Vagina (tissue), 2 donors: Measurements from ENCODE around the gene SOX9.

ENCODE experiments used
- POLR2A ChIP-seq, 2 donors: fragments of 450-650 bp; IDR thresholded peaks; one replicate each; pipeline ENCODE4 v1.6.1; 2017; ENCODE audit warnings: antibody characterized with exemption in 2 of 2, mild to moderate bottlenecking in 2 of 2, moderate library complexity in 2 of 2
- POLR2AphosphoS5 ChIP-seq, 2 donors: sonication (generic); formaldehyde crosslinking; IDR thresholded peaks; one replicate each; pipeline ENCODE4 v1.9.0; 2017; ENCODE audit warnings: antibody characterized with exemption in 2 of 2, mild to moderate bottlenecking in 2 of 2, low read depth in 1 of 2; ENCODE audit not compliant: insufficient read depth in 1 of 2
- TF ChIP-seq, protein P1 (sequence below), 3 experiments: fragments of 450-650 bp in 2 of 3; fragments of 200-600 bp in 1 of 3; sonication (generic) in 1 of 3; IDR thresholded peaks; one replicate each; pipeline ENCODE4 v1.5.1; 2017 to 2019; ENCODE audit warnings: antibody characterized with exemption in 3 of 3, mild to moderate bottlenecking in 2 of 3, moderate library complexity in 2 of 3

GRCh38 chr17:72142614-72143013 lies 21.8 kb downstream of the SOX9 start:
- TF ChIP-seq POLR2A (IDR thresholded peaks at IDR 0.05) (no peak), POLR2AphosphoS5 (IDR thresholded peaks at IDR 0.05; ENCODE audit: insufficient read depth in 1 of 2, low read depth in 1 of 2) (no peak)
- TF ChIP-seq, protein P1, sequence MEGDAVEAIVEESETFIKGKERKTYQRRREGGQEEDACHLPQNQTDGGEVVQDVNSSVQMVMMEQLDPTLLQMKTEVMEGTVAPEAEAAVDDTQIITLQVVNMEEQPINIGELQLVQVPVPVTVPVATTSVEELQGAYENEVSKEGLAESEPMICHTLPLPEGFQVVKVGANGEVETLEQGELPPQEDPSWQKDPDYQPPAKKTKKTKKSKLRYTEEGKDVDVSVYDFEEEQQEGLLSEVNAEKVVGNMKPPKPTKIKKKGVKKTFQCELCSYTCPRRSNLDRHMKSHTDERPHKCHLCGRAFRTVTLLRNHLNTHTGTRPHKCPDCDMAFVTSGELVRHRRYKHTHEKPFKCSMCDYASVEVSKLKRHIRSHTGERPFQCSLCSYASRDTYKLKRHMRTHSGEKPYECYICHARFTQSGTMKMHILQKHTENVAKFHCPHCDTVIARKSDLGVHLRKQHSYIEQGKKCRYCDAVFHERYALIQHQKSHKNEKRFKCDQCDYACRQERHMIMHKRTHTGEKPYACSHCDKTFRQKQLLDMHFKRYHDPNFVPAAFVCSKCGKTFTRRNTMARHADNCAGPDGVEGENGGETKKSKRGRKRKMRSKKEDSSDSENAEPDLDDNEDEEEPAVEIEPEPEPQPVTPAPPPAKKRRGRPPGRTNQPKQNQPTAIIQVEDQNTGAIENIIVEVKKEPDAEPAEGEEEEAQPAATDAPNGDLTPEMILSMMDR (IDR thresholded peaks at IDR 0.05): no peak
